ENCODE data around the gene AHNAK. TPM values are rescaled to one million over a fixed set of nuclear protein-coding genes. Genes with fewer than 3 reads are reported as not detected.
"Not testable (repeated sequence)": the region's sequence is repeated elsewhere in the genome, so short reads cannot be mapped to it uniquely, and the experiment has no call there.

Gene AHNAK
- total RNA-seq, 1 experiment from 2014 or later = 60.1 TPM

- DNase-seq (ENCODE audit: low spot score) = no peak
Observed at GRCh38 chr11:62390722-62391121, 155.9 kb downstream of the AHNAK start.

DNA sequence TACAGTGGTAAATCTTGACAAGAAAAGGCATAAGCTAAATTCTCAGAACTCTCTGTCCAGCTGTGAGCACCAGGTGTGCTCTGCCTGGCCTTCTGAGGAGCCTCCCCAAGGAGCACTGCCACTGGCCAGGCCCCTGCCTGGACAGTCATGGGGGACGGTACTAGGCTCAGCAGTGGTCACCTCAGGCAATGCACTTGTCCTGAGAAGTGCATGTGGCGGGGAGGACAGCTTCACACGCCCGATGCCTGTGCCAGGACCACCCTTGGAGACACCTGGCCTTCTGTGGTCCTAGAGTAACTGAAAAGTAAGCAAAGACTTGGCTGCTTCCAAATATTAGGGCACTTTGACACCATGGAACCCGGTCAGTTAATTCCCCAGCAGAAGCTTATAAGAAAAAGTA is 156.4 kb downstream of the AHNAK start:
- DNase-seq (ENCODE audit: low spot score) = no peak

DNA sequence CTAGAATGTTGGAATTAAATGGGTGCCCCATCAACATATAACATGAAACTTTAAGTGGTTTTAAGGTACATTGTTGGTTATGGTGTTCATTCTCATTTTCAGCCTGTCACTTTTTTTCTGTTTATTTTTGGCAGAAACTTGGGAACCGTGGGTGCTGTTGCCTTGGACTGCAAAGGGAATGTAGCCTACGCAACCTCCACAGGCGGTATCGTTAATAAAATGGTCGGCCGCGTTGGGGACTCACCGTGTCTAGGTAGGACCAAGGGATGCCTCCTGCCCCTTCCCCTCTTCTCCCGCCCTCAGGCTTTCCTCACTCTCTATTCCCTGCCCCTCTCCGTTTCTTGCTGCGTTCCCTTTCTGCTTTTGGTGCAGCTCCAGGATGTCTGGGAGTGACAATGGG is 157.6 kb downstream of the AHNAK start:
- DNase-seq (ENCODE audit: low spot score) = no peak

GRCh38 chr11:62387381-62387780 is 159.2 kb downstream of the AHNAK start:
- no peak for DNase-seq (ENCODE audit: low spot score)

- not testable (repeated sequence) for DNase-seq (ENCODE audit: low spot score)
Observed at GRCh38 chr11:62386083-62386482, 160.5 kb downstream of the AHNAK start.

GRCh38 chr11:62383822-62384221 is 162.8 kb downstream of the AHNAK start:
- DNase-seq (ENCODE audit: low spot score) = no peak

Other genes starting within 250 kb of the AHNAK start
- not detected in 2 replicates for gene SCGB1D4, start 247.7 kb downstream of the AHNAK start, total RNA-seq (2014; rRNA removed; shearing (Covaris generic))
- gene ASRGL1, start 209.4 kb downstream of the AHNAK start, total RNA-seq (2014; rRNA removed; shearing (Covaris generic)) = 4.3 and 10.6 TPM in 2 replicates
- not detected in 2 replicates for gene SCGB1A1, start 127.8 kb downstream of the AHNAK start, total RNA-seq (2014; rRNA removed; shearing (Covaris generic))
- gene EEF1G, start 27.1 kb upstream of the AHNAK start, total RNA-seq (2014; rRNA removed; shearing (Covaris generic)) = 1,742 and 1,908 TPM in 2 replicates
- gene TUT1, start 44.7 kb upstream of the AHNAK start, total RNA-seq (2014; rRNA removed; shearing (Covaris generic)) = 2.3 and 5.4 TPM in 2 replicates
- gene MTA2, start 55.1 kb upstream of the AHNAK start, total RNA-seq (2014; rRNA removed; shearing (Covaris generic)) = 96.1 and 108 TPM in 2 replicates
- gene EML3, start 66.0 kb upstream of the AHNAK start, total RNA-seq (2014; rRNA removed; shearing (Covaris generic)) = 10.1 and 13.8 TPM in 2 replicates
- 4.2 and 11.4 TPM in 2 replicates for gene ROM1, start 66.5 kb upstream of the AHNAK start, total RNA-seq (2014; rRNA removed; shearing (Covaris generic))
- gene B3GAT3, start 75.2 kb upstream of the AHNAK start, total RNA-seq (2014; rRNA removed; shearing (Covaris generic)) = 13.5 and 26.0 TPM in 2 replicates
- gene GANAB, start 99.8 kb upstream of the AHNAK start, total RNA-seq (2014; rRNA removed; shearing (Covaris generic)) = 142 and 153 TPM in 2 replicates
- 14.5 and 16.0 TPM in 2 replicates for gene INTS5, start 106.5 kb upstream of the AHNAK start, total RNA-seq (2014; rRNA removed; shearing (Covaris generic))
- 100 and 130 TPM in 2 replicates for gene C11orf98, start 118.4 kb upstream of the AHNAK start, total RNA-seq (2014; rRNA removed; shearing (Covaris generic))
- 7.0 and 8.4 TPM in 2 replicates for gene CSKMT, start 118.5 kb upstream of the AHNAK start, total RNA-seq (2014; rRNA removed; shearing (Covaris generic))
- 9.1 and 12.2 TPM in 2 replicates for gene UQCC3, start 124.9 kb upstream of the AHNAK start, total RNA-seq (2014; rRNA removed; shearing (Covaris generic))
- 3.7 and 5.1 TPM in 2 replicates for gene LBHD1, start 125.5 kb upstream of the AHNAK start, total RNA-seq (2014; rRNA removed; shearing (Covaris generic))
- gene UBXN1, start 132.3 kb upstream of the AHNAK start, total RNA-seq (2014; rRNA removed; shearing (Covaris generic)) = 93.7 and 110 TPM in 2 replicates
- gene LRRN4CL, start 142.7 kb upstream of the AHNAK start, total RNA-seq (2014; rRNA removed; shearing (Covaris generic)) = 0.14 TPM in 1 of 2 replicates, not detected in the other
- 128 TPM in 2 replicates for gene BSCL2, start 160.6 kb upstream of the AHNAK start, total RNA-seq (2014; rRNA removed; shearing (Covaris generic))
- 0.41 TPM in 1 of 2 replicates, not detected in the other for gene GNG3, start 160.9 kb upstream of the AHNAK start, total RNA-seq (2014; rRNA removed; shearing (Covaris generic))
- gene HNRNPUL2, start 180.7 kb upstream of the AHNAK start, total RNA-seq (2014; rRNA removed; shearing (Covaris generic)) = 4.7 and 5.0 TPM in 2 replicates
- 35.0 and 46.9 TPM in 2 replicates for gene TTC9C, start 181.7 kb upstream of the AHNAK start, total RNA-seq (2014; rRNA removed; shearing (Covaris generic))
- gene ZBTB3, start 207.4 kb upstream of the AHNAK start, total RNA-seq (2014; rRNA removed; shearing (Covaris generic)) = 6.9 and 7.5 TPM in 2 replicates
- 140 and 182 TPM in 2 replicates for gene POLR2G, start 214.8 kb upstream of the AHNAK start, total RNA-seq (2014; rRNA removed; shearing (Covaris generic))
- 15.0 and 19.1 TPM in 2 replicates for gene TAF6L, start 224.6 kb upstream of the AHNAK start, total RNA-seq (2014; rRNA removed; shearing (Covaris generic))
- 77.5 and 85.5 TPM in 2 replicates for gene TMEM179B, start 240.6 kb upstream of the AHNAK start, total RNA-seq (2014; rRNA removed; shearing (Covaris generic))
- 43.1 and 62.4 TPM in 2 replicates for gene TMEM223, start 245.2 kb upstream of the AHNAK start, total RNA-seq (2014; rRNA removed; shearing (Covaris generic))